GM21737 (cell line): ENCODE results near the gene CSNK2A3.
"Not testable (repeated sequence)": the region's sequence is repeated elsewhere in the genome, so short reads cannot be mapped to it uniquely, and the experiment has no call there.

Experiments used
- ATAC-seq: cut with Tn5 transposase; IDR thresholded peaks from one replicate; pipeline ENCODE4 v1.9.1; 2021; ENCODE audit warnings: mild to moderate bottlenecking, moderate library complexity; ENCODE audit not compliant: unreplicated experiment

The CSNK2A3 gene

GRCh38 chr11:11352878-11353277 is at the start of gene CSNK2A3:
Gene CSNK2A3 (minus strand): TSS chr11:11353250. CDS start chr11:11353119, 131 bp downstream.
- not testable (repeated sequence) for ATAC-seq

- ATAC-seq = no peak
Observed at GRCh38 chr11:11401960-11402535, 49.0 kb upstream of the CSNK2A3 start.

GRCh38 chr11:11400635-11401232 is 47.7 kb upstream of the CSNK2A3 start:
- ATAC-seq = no peak

- no peak for ATAC-seq
Observed at GRCh38 chr11:11400121-11400520, 47.1 kb upstream of the CSNK2A3 start.

- ATAC-seq = no peak
Observed at GRCh38 chr11:11397781-11398180, 44.7 kb upstream of the CSNK2A3 start.

GRCh38 chr11:11397036-11397415 is 44.0 kb upstream of the CSNK2A3 start:
- no peak for ATAC-seq

- no peak for ATAC-seq
Observed at GRCh38 chr11:11396301-11397035, 43.4 kb upstream of the CSNK2A3 start.

- no peak for ATAC-seq
Observed at GRCh38 chr11:11395126-11395525, 42.1 kb upstream of the CSNK2A3 start.

- no peak for ATAC-seq
Observed at GRCh38 chr11:11394241-11394640, 41.2 kb upstream of the CSNK2A3 start.

GRCh38 chr11:11391796-11392463 is 38.9 kb upstream of the CSNK2A3 start:
- ATAC-seq = no peak

GRCh38 chr11:11391169-11391568 is 38.1 kb upstream of the CSNK2A3 start:
- ATAC-seq = no peak

GRCh38 chr11:11390068-11390771 is 37.2 kb upstream of the CSNK2A3 start:
- ATAC-seq = no peak

- ATAC-seq = no peak
Observed at GRCh38 chr11:11389238-11389637, 36.2 kb upstream of the CSNK2A3 start.

GRCh38 chr11:11387622-11388305 is 34.7 kb upstream of the CSNK2A3 start:
- ATAC-seq = no peak

GRCh38 chr11:11387207-11387606 is 34.2 kb upstream of the CSNK2A3 start:
- ATAC-seq = no peak

- no peak for ATAC-seq
Observed at GRCh38 chr11:11384829-11385228, 31.8 kb upstream of the CSNK2A3 start.

GRCh38 chr11:11383995-11384394 is 30.9 kb upstream of the CSNK2A3 start:
- no peak for ATAC-seq

GRCh38 chr11:11382858-11383532 is 29.9 kb upstream of the CSNK2A3 start:
- ATAC-seq = no peak

- no peak for ATAC-seq
Observed at GRCh38 chr11:11381471-11382105, 28.5 kb upstream of the CSNK2A3 start.
